CD4-positive, alpha-beta T cell treated with Interferon alpha-2 for 1 hour (primary cell): ENCODE data around the gene PLCH2.

Source experiments
- DNase-seq, 2 donors: peaks; one replicate each; pipeline ENCODE4 v3.0.0-alpha.2; 2020 to 2022

PLCH2 gene

DNA sequence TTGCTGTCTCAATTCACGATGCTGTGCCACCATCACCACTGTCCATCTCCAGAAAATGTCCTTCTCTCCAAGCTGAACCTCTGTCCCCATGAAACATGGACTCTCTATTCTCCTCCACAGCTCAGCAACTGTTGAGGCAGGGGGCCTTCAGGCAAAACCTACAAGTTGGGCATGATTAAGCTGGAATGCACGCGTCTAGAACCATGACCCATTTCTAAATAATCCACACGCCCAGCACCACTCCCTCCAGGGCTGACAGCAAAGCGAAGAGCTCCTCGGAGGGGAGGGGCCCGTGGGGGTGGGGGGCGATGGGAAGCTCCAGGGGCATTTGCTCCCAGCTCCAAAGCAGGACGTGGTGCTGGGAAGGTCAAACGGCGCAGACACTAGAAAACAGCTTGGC, 57.3 kb downstream of the PLCH2 start:
- no peak for DNase-seq

DNA sequence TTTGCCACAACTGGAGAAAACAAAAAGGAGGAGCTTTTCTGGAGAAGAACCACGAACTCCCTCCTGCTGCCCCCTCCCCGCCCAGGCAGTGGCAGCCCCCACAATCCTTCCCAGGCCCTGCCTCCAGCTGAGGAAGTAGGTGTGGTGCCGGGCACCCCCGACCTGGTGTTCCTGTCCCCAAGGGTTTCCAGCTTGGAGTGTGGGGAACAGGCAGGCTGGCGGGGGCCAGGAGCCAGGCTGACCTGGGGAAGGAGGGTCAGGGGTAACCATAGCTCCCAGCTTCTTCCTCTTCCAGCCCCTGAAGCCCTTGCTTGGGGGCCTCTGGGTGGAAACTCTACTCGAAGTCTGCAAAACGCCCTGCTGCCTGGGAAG, 58.2 kb downstream of the PLCH2 start:
- DNase-seq = no peak

DNA sequence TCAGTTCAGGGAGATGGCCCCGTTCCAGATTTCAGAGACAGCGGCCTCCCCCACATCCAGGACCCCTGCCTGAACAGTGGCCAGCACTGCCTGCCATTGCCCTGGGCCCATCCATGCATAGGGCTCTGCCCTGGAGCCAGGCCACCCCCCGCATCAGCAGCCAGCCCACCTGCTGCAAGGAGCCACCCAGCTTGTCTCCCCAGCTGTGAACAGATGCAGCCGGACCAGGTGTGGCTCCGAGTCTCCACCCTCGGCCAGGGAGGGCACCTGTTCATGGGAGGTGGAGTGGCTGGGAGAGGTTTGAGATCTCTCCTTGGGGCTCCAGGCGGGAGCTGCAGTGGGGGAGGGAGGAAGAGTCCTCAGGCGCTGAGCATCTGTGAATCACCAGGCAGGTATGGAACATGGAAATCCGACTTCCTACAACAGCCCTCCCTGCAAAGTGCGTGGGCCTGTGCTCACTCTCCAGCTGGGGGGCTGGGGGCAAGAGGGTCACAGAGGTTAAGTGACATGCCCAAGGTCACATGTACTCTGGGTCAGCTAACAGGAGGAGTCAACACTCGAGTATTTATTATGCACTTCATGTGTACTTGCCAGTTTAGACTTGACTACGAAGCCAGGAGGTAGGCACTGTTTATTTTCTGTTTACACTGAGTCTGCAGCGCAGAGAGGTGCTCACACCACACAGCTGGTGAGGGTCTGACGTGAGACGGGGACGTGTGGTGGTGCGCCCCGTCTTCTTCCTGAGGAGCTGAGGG, 58.8 kb downstream of the PLCH2 start:
- no peak for DNase-seq

GRCh38 chr1:2535455-2535854, 59.4 kb downstream of the PLCH2 start:
- DNase-seq = no peak

GRCh38 chr1:2535981-2536380, 59.9 kb downstream of the PLCH2 start:
- DNase-seq = no peak

DNA sequence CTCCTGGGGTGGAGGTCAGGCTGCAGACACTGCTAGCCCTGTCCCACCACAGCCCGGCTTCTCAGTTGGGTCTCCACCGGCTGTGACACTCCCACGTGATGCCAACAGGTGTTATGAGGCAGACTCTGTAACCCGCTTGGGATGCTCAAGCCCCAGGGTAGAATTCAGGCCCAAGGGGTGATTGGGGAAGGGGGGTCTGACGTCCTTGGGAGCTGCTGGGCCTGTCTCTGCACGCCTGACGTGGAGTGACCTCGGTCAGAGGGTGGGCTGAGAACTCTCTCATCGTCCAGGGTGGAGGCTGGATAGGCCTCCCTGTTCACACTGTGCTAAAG, 61.7 kb downstream of the PLCH2 start:
- DNase-seq = no peak

DNA sequence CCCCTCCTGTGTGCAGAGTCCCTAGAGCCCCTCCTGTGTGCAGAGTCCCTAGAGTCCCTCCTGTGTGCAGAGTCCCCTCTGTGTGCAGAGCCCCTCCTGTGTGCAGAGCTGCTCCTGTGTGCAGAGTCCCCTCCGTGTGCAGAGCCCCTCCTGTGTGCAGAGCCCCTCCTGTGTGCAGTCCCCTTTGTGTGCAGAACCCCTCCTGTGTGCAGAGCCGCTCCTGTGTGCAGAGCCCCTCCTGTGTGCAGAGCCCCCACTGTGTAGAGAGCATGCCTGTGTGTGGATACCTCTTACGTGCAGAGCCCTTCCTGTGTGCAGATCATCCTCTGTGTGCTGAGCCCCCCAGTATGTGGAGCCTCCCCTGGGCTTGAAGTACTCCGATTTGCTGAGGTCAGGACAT, 62.3 kb downstream of the PLCH2 start:
- no peak for DNase-seq

GRCh38 chr1:2538872-2539271, 62.8 kb downstream of the PLCH2 start:
- DNase-seq = no peak

DNA sequence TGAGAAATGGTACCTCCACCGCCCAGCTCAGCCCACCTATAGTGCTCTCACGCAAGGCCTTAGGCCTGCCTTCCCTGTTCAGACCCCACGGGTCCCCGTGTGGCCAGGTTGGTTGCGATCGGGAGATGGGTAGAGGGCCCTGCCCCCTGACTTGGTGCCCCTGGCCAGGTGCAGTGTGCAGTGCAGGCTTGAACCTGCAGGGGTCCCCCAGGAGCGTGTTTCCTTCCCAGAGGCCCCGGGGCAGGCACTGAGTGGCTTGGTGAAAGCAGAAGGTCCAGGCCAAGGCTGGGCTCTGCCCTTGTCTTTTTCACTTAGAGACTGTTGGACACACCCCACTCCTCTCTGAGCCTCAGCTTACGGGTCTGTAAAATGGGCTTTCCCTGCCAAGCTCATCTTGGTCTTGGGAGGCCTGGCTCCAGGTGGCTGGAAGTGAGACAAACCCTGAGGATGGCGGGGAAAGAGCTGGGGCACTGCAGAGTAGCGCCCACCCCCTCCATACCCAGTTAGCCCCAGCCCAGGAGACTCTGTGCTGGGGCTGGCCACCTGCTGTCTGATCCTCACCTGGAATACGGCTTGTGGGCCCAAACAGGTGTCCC, 63.3 kb downstream of the PLCH2 start:
- DNase-seq = peak; percentile 25 to 44

DNA sequence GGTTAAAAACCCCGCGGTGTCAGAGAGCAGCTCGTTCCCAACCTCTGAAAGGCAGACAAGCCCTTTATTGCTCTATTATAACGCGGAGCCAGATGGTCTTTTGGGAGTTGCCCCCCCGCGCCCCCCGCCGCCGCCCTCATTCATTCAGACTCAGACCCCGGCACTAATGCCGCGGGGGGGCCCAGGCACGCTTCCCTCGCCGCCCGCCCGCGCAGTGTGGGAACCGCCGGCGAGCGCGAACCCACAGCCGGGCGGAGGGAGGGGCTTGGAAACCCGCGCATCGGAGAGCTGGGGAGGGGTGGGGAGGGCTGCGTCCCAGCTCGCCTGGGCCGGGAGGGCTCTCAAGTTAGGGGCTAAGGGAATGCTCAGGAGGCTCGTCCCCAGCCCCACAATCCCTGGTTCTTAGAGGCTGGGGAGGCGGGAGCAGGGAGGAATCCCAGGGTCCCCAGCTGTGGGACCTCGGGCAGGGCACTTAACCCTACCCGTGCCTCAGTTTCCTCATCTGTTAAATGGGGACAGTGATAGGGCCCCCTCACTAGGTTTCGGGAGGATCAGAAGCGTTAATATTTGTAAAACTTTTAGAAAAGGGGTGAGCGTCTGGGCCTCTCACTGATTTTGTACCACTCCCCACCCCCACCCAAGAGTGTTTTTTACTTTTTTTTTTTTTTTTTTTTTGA, 64.9 kb downstream of the PLCH2 start:
- peak in 1 of 2 donors; percentile 25 for DNase-seq

DNA sequence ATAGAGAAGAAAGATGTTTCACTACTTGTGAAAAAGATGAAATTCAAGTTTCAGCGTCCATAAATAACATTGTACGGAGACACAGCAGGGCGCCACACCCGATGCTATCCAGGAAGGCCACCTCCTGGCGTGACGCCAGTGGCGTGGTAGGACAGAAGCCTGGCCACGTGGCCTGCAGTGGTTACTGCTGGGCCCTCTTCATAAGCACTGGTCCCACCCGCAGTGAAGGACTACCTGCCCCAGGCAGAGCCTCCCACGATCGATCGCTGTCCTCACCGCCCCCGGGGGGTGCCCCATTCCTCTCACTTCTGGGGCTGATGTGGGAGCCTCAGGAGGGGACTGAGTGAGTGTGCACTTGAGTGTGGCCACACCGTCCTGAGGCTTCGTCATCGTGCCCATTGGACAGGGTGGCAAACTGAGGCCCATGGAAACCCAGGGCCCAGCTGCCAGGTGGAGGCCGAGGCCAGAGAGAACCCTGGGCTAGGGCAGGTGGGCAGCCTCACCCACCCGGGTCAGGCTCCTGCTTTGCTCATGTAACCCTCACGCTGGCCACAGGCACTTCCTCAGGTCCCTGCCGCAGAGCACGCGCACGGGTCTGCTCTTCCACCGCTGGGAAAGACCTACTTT, 65.6 kb downstream of the PLCH2 start:
- no peak for DNase-seq

DNA sequence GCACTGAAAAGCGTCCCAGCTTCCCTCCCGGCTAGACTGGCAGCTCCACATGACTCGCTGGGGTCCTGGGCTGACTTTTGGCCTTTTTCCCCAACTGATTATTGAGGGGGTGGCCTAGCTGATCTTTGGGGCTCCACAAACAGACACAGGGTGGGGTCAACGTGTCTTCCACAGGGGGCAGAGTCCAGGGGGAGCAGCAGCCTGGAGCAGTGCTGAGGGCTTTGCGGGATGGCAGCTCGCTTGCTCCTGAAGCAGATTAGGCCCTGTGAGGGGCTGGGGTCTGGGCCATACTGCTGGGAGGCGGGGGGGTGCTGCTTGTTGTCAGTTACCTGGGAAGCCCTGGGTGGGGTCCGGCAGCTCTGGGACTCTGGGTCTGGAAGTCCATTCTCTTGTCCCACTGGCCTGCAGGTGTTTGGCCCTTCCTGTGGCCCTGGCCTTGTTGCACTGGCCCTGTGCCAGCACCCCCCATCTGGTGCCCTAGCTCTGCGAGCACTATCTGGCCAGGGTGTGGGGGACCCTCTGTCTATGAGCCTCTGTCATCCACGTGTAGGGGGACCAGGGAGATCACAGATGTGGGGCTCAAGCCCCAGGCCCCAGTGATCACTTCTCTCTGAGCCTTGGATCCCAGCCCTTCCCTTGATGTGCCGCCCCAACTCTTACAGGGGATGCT, 66.3 kb downstream of the PLCH2 start:
- DNase-seq = no peak

DNA sequence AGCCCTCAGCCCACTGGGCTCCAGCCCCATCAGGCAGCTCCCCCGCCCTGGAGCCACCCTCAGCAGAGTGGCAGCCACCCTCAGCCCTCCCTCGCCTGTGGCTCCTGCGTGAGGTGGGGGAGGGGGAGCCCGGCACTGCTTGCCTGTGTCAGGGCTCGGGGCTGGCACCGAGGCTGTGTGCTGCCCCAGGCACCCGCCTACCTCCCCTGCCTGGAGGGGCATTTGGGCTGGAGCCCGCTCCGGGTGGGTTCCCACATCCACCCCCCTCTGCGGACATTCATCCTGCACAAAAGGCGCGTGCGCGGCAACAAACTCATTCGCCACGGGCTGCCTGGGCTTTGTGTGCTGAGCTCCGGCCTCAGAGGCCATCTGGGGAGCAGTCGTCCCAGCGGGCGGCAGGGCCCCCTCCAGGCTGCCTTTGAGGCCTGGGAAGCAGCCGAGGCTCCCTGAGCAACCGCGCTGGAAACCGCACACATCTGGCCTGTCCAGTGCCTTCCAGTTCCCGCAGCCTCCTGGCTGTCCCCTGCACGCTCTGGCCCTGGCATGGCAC, 67.5 kb downstream of the PLCH2 start:
- peak; percentile 37 to 55 for DNase-seq

GRCh38 chr1:2544093-2544874, 68.2 kb downstream of the PLCH2 start:
- no peak for DNase-seq

- no peak for DNase-seq
Observed at GRCh38 chr1:2544875-2545640, 69.0 kb downstream of the PLCH2 start.

DNA sequence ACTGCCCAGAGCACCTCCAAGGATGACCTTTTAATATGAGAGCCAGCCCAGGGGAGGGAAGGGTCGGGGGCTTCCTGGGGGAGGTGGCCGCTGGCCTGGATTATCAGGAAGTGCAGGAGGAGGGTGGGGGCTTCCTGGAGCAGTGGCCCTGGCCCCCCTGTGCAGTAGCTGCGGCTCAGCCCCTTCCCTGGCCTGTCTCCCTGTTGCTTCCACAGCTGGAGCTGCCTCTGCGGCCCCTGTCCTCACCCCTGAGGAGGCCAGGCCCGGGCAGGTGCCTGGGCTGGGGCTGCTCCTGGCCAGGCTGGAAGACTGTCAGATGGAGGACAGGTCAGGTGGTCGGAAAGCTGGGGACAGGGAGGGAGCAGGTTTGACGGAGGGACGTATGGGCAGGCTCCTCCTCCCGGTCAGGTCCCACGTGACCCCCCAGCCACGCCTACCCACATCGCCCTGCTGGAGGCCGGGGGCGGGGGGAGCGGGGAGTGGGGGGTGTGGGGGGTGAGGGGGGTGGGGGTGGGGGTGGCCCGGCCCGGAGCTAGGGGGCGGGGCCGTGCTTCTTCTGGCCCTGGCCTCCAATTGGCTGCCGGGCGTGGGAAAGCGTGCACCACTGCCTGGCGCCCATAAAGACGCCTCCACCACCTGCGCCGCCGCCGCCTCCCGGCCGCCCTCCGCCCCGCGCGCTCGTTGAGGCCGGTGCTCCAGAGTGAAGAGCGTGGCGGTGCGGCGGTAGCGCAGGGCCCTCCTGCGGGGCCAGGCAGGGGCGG, 69.8 kb downstream of the PLCH2 start:
- peak; percentile 94 to 95 for DNase-seq

- DNase-seq = peak; percentile 86 to 91
Observed at GRCh38 chr1:2546515-2547209, 70.6 kb downstream of the PLCH2 start.

- DNase-seq = no peak
Observed at GRCh38 chr1:2547210-2548067, 71.3 kb downstream of the PLCH2 start.

DNA sequence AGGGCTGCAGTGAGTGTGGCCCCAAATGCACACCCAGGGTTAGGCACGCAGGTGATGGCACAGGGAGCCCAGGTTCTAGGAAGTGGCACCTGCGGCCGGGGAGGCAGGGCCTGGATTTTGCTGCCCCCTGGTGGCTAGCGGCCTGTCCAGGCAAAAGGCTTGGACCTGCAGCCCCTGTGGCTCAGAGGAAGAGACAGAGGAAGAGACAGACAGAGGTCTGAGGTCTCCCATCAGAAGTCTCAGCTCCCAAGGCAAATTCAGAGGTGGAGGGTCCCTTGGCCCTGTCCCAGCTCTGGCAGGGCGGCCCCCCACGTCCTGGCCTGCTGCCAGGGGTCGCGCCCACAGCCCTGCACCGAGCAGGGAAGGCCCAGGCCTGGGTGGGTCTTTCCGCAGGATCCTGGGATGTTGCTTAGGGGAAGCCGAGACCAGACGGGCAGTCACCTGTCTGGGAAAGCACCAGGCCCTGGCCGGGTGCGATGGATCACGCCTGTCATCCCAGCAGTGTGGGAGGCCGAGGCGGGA, 72.0 kb downstream of the PLCH2 start:
- DNase-seq = peak; percentile 87 to 89
